Bronchial epithelial cell (primary cell): ENCODE measurements around the gene ANKRD10. TPM values are rescaled to one million over a fixed set of nuclear protein-coding genes. Genes with fewer than 3 reads are reported as not detected.

Experiments
- DNase-seq: peaks from one replicate; pipeline ENCODE4 v3.0.0-alpha.2; 2010; ENCODE audit warnings: low read depth
- FAIRE-seq: peaks from 2 replicates; lab custom pipeline; 2011; peaks lifted over from hg19 to GRCh38; lab: Jason Lieb, UNC
- H3K27me3 ChIP-seq: 2 replicates; pipeline ENCODE4 v1.5.1; 2011; ENCODE audit warnings: low read length; ENCODE audit not compliant: control insufficient read depth, insufficient read depth
- H3K36me3 ChIP-seq: 2 replicates; pipeline ENCODE4 v1.5.1; 2011; ENCODE audit warnings: low read length; ENCODE audit not compliant: control insufficient read depth, insufficient read depth
- H3K4me3 ChIP-seq: 2 replicates; pipeline ENCODE4 v1.5.1; 2011; ENCODE audit warnings: mild to moderate bottlenecking, low read depth, low read length, control low read depth
- CTCF ChIP-seq: IDR thresholded peaks from 2 replicates; pipeline ENCODE4 v1.5.1; 2011; ENCODE audit warnings: mild to moderate bottlenecking, moderate library complexity, low read length, control low read depth, inconsistent platforms; ENCODE audit not compliant: insufficient read depth, severe bottlenecking
- total RNA-seq: library from RNA; depleted of rRNA; stranded (reverse); fragments of >200 nt; gene quantifications from 2 replicates; pipeline ENCODE4 v1.2.1, GENCODE V29; 2014

ANKRD10 gene
- total RNA-seq, 1 donor from 2014 or later = 26.9 TPM

- peaks cover 2% of the 10 kb centered on the region for H3K27me3 ChIP-seq
- H3K4me3 ChIP-seq = no peak overlapping the region
- DNase-seq (no peak), FAIRE-seq (no peak)
- no peak for TF ChIP-seq CTCF
- H3K36me3 ChIP-seq = no peaks in the 10 kb centered on the region
These were observed 10.2 kb upstream of the ANKRD10 start for GRCh38 chr13:110925023-110925612.

- Histone ChIP-seq H3K36me3 (no peaks in the 10 kb centered on the region), H3K4me3 (no peak overlapping the region), H3K27me3 (peaks cover 2% of the 10 kb centered on the region)
- TF ChIP-seq CTCF = no peak
- DNase-seq (no peak), FAIRE-seq (no peak)
These were observed 9.7 kb upstream of the ANKRD10 start for GRCh38 chr13:110924639-110924934.

- TF ChIP-seq CTCF = no peak
- Histone ChIP-seq H3K4me3 (no peak overlapping the region), H3K36me3 (no peaks in the 10 kb centered on the region), H3K27me3 (peaks cover 2% of the 10 kb centered on the region)
- no peak for FAIRE-seq
- DNase-seq = no peak
These were observed 9.1 kb upstream of the ANKRD10 start for GRCh38 chr13:110923777-110924638.

GRCh38 chr13:110923086-110923485 is 8.2 kb upstream of the ANKRD10 start:
- H3K4me3 ChIP-seq = no peak overlapping the region
- TF ChIP-seq CTCF = no peak
- peaks cover 2% of the 10 kb centered on the region for H3K27me3 ChIP-seq
- no peaks in the 10 kb centered on the region for H3K36me3 ChIP-seq
- DNase-seq (no peak), FAIRE-seq (no peak)

GRCh38 chr13:110922506-110922905 is 7.6 kb upstream of the ANKRD10 start:
- no peak for TF ChIP-seq CTCF
- no peaks in the 10 kb centered on the region for H3K36me3 ChIP-seq
- DNase-seq (no peak), FAIRE-seq (no peak)
- no peak overlapping the region for H3K4me3 ChIP-seq
- peaks cover 2% of the 10 kb centered on the region for H3K27me3 ChIP-seq

- TF ChIP-seq CTCF = no peak
- Histone ChIP-seq H3K36me3 (no peaks in the 10 kb centered on the region), H3K4me3 (no peak overlapping the region), H3K27me3 (peaks cover 2% of the 10 kb centered on the region)
- DNase-seq = no peak
- FAIRE-seq = peak; percentile 43
These were observed 6.8 kb upstream of the ANKRD10 start for GRCh38 chr13:110921695-110922094.
